HG02588 (cell line): ENCODE results near the gene ABI3BP.

Experiments
- ATAC-seq: cut with Tn5 transposase; IDR thresholded peaks from one replicate; pipeline ENCODE4 v1.9.1; 2021; ENCODE audit warnings: mild to moderate bottlenecking, moderate library complexity; ENCODE audit not compliant: unreplicated experiment

ABI3BP gene

DNA sequence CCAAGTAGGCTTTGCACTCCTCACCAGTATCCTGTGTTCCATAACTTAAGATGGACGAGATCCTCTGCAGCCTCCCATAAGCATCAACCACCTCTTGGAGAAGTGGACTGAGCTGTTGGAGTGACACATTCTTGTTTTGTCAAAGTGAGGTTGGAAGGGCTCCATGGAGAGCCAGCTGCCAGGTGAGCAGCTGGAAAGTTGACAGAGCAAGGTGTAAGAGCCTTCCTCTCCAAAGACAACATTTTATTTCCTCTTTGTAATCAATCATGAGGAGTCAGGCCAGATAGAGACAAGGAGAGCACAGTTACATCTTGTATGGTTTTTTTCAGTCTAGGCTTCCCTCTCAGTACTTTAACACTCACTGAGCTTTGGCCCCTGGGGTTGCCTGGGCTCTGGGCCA, 5.1 kb downstream of the ABI3BP start:
- no peak for ATAC-seq

- no peak for ATAC-seq
Observed at GRCh38 chr3:100984308-100984707, 8.9 kb downstream of the ABI3BP start.

- no peak for ATAC-seq
Observed at GRCh38 chr3:100982710-100983109, 10.5 kb downstream of the ABI3BP start.

GRCh38 chr3:100981164-100981911, 11.9 kb downstream of the ABI3BP start:
- no peak for ATAC-seq

DNA sequence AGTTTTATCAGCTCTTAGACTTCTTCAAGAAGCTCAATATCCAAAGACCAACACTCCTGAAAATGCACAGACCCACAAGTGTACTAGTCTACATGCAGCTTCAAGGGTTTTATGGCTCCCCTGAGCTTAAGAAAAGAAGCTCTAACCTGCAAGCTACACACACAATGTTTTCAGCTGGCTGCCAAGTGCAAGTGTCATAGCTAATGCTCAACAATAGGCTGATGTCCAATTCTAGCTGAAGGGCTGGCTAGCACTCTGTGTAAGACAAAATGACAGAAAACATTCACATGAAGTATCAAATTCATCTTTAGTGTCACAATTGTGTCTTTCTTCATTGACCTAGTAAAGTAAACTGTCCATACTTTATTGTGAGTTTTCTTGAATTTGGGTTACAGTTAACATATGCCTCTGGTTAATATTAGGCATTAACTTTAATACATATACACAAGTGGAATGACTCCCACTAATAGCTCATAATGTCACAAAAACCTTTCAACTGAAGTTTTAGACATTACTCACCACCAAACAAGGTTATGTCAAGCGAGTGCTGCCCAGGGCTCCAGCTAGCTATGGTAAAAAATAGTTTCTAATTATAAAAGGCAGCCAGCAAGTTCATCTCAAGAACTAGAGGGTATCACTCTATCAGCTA, 15.1 kb downstream of the ABI3BP start:
- ATAC-seq: no peak

DNA sequence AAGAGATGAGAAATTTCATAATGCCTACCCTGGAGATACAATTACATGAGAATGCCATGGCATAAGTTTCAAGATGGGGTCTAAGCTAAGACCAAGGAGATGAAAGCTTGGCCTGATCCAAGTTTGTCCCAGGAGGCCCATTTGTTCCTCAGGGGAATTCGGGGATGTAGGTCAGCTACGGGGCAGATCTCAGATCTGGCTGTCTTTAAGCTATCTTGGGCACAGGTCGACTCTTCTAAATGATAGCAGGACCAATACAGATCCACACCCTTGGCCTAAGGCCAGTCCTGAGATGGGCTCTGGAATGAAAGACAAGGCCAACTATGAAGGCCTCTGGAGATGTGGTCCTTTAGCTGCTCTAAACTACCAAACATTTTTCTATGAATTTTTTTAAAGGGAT, 16.6 kb downstream of the ABI3BP start:
- ATAC-seq: no peak

- no peak for ATAC-seq
Observed at GRCh38 chr3:100975714-100976113, 17.5 kb downstream of the ABI3BP start.

GRCh38 chr3:100973594-100973993, 19.6 kb downstream of the ABI3BP start:
- ATAC-seq: no peak

- ATAC-seq: no peak
Observed at GRCh38 chr3:100972867-100973266, 20.4 kb downstream of the ABI3BP start.

GRCh38 chr3:100972301-100972844, 20.8 kb downstream of the ABI3BP start:
- no peak for ATAC-seq

GRCh38 chr3:100971798-100972197, 21.4 kb downstream of the ABI3BP start:
- ATAC-seq: no peak

GRCh38 chr3:100970477-100970990, 22.7 kb downstream of the ABI3BP start:
- no peak for ATAC-seq

DNA sequence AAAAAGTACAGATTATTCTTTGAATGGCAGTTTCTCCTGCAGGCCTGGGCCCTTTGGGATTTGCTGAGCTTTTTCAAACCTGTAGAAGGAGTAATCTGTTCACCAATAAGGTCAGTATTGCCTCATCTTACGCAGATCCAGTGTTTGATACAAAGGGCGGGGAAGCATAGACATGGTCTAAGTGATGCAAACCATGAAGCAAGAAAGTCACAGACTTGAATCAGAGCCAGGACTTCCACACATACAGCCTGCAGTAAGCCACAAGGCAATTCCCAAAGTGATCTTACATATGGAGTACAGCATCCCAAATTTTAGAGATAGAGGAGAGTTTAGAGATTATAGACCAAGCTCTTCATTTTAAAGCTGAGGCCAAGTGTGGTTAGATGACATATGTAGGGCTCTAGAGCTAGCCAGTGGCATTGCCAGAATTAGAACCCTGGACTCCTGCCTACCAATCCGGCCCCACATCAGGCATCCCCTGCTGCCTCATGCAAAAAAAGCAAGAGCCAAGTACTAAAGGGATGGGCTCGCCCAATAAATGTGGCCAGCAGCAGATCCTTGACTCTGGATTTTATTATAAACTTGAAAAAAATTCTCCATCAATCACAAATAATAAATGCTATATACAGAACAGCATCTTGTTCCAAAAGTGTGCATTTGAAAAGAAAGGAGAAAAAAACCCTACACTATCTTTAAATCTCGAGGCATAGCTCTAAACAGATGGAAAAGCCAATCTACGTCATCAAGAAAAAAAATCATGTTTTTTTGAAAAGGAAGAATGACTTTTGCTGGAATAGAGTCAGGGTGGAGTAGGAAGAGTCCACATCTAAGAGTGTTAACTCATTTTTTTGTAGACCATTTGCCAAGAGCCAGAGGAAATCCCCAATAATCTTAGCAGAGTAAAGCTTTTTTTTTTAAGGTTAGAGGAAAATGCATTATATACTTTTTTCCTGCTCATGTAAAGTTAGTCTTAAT, 24.0 kb downstream of the ABI3BP start:
- no peak for ATAC-seq

- ATAC-seq: no peak
Observed at GRCh38 chr3:100966807-100967206, 26.4 kb downstream of the ABI3BP start.

DNA sequence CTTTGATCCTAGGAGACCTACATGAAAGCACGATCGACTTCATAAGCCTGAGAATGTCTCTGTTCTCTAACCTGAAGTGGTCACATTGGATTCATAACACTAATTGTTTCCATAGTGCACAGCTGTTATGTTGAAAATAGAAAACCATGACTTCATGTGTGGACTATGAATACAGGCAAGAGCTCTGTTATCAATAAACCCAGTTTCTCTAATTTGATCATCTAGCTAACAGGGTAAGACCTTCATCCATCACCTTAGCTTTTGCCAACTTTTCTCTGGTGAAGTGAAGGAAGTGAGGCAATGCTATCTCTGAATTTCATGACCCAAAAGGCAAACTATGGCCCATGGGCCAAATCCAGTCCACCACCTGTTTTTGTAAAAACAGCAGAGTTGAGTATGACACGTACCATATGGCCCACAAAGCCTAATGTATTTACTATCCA, 27.2 kb downstream of the ABI3BP start:
- ATAC-seq: no peak

- no peak for ATAC-seq
Observed at GRCh38 chr3:100963041-100963440, 30.2 kb downstream of the ABI3BP start.

GRCh38 chr3:100957261-100957986, 35.8 kb downstream of the ABI3BP start:
- no peak for ATAC-seq

GRCh38 chr3:100956276-100956675, 36.9 kb downstream of the ABI3BP start:
- ATAC-seq: no peak

DNA sequence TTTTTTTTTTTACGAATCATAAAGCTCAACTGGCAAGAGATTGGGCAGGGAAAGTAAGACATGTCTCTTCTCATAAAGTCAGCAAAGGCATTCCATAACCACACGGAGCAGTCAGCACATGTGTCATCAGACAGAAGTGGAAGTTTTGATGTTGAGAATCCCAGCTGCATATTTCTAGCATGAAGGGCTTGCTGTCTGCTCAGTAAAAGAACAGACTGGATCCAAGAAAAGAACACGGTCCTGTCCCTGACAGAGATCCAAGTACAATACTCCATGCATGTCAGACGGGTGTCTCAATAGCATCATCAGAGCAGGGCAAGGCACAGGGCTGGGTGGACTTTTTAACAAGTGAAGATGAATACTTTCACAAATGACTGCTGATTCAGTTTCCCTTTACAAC, 38.2 kb downstream of the ABI3BP start:
- no peak for ATAC-seq
